HEK293 (cell line): ENCODE data around the gene NOX4.
"Not testable (repeated sequence)": the region's sequence is repeated elsewhere in the genome, so short reads cannot be mapped to it uniquely, and the experiment has no call there.

ENCODE experiments used
- TSHZ1 ChIP-seq: fragments of 450-650 bp; formaldehyde crosslinking; IDR thresholded peaks from 2 replicates; pipeline ENCODE4 v1.5.1; 2016; ENCODE audit warnings: missing biosample characterization, missing genetic modification characterization, borderline replicate concordance
- TF ChIP-seq, protein P1 (sequence below): fragments of 450-650 bp; formaldehyde crosslinking; IDR thresholded peaks from 2 replicates; pipeline ENCODE4 v1.5.1; 2016; ENCODE audit warnings: missing biosample characterization, missing genetic modification characterization

- not testable (repeated sequence) for TF ChIP-seq TSHZ1
- TF ChIP-seq, protein P1, sequence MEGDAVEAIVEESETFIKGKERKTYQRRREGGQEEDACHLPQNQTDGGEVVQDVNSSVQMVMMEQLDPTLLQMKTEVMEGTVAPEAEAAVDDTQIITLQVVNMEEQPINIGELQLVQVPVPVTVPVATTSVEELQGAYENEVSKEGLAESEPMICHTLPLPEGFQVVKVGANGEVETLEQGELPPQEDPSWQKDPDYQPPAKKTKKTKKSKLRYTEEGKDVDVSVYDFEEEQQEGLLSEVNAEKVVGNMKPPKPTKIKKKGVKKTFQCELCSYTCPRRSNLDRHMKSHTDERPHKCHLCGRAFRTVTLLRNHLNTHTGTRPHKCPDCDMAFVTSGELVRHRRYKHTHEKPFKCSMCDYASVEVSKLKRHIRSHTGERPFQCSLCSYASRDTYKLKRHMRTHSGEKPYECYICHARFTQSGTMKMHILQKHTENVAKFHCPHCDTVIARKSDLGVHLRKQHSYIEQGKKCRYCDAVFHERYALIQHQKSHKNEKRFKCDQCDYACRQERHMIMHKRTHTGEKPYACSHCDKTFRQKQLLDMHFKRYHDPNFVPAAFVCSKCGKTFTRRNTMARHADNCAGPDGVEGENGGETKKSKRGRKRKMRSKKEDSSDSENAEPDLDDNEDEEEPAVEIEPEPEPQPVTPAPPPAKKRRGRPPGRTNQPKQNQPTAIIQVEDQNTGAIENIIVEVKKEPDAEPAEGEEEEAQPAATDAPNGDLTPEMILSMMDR (tag by site-specific recombination): not testable (repeated sequence)
Measured at GRCh38 chr11:89340450-89340849, 150.7 kb downstream of the NOX4 start.
